Upper lobe of left lung (tissue), 6 donors: Measurements from ENCODE around the gene EOLA2. TPM values are rescaled to one million over a fixed set of nuclear protein-coding genes. Genes with fewer than 3 reads are reported as not detected.

Experiments used
- ATAC-seq, 2 donors: fragments of 200-7000 bp; cut with Tn5 transposase; one replicate each; pipeline ENCODE4 v1.9.1; 2022; ENCODE audit warnings: mild to moderate bottlenecking in 2 of 2, moderate library complexity in 2 of 2; ENCODE audit not compliant: low FRiP score in 2 of 2
- DNase-seq, 2 donors: peaks; one replicate each; pipeline ENCODE4 v3.0.0-alpha.2; 2019 to 2020
- H3K27ac ChIP-seq, 4 donors: fragments of 200-600 bp; sonication (generic); one replicate each; pipeline ENCODE4 v1.5.1; 2016 to 2019
- H3K27me3 ChIP-seq, 4 donors: fragments of 200-600 bp; sonication (generic); one replicate each; pipeline ENCODE4 v1.5.1; 2017 to 2019
- H3K36me3 ChIP-seq, 4 donors: fragments of 200-600 bp; sonication (generic); one replicate each; pipeline ENCODE4 v1.5.1; 2016 to 2019
- H3K4me1 ChIP-seq, 4 donors: fragments of 200-600 bp; sonication (generic); one replicate each; pipeline ENCODE4 v1.5.1; 2018 to 2019
- H3K4me3 ChIP-seq, 4 donors: fragments of 200-600 bp; sonication (generic); one replicate each; pipeline ENCODE4 v1.5.1; 2017 to 2019; ENCODE audit warnings: mild to moderate bottlenecking in 2 of 4, moderate library complexity in 1 of 4
- H3K9me3 ChIP-seq, 4 donors: fragments of 200-600 bp; sonication (generic); one replicate each; pipeline ENCODE4 v1.5.1; 2018 to 2019
- CTCF ChIP-seq, 6 experiments: fragments of 450-650 bp in 4 of 6; fragments of 200-600 bp in 2 of 6; sonication (generic) in 2 of 6; IDR thresholded peaks; one replicate each; pipeline ENCODE4 v1.5.1; 2016 to 2019; ENCODE audit warnings: antibody characterized with exemption in 6 of 6
- EP300 ChIP-seq, 4 donors: sonication (generic); formaldehyde crosslinking; IDR thresholded peaks; one replicate each; pipeline ENCODE4 v1.5.1; 2017; ENCODE audit warnings: antibody characterized with exemption in 4 of 4, control low read depth in 2 of 4
- POLR2A ChIP-seq, 4 donors: fragments of 450-650 bp; IDR thresholded peaks; one replicate each; pipeline ENCODE4 v1.5.1; 2016 to 2017; ENCODE audit warnings: antibody characterized with exemption in 4 of 4, mild to moderate bottlenecking in 2 of 4
- POLR2AphosphoS5 ChIP-seq, 2 donors: sonication (generic); formaldehyde crosslinking; IDR thresholded peaks; one replicate each; pipeline ENCODE4 v1.5.1; 2017; ENCODE audit warnings: antibody characterized with exemption in 2 of 2
- WGBS, 2 donors: methylation state at CpG; one replicate each; pipeline ENCODE4 v1.1.5; 2017 to 2018; 5-methylcytosine and 5-hydroxymethylcytosine counted together
- total RNA-seq, 6 donors: library from RNA; depleted of rRNA in 4 of 6; stranded (reverse); fragments of >200 nt in 4 of 6; gene quantifications; one replicate each; pipeline versions ENCODE4 v1.1.0 to v1.2.1, GENCODE V29; 2016 to 2021
- donor health status: DM: no; HTN: no; CAD: no; lungs with moderate emphysema.
- donor health status: DM: no; HTN: yes; CAD: no; lungs with severe emphysema.

EOLA2 gene
- 10 to 100 TPM; 24.5 to 56.6 (median 33.4) TPM for total RNA-seq

- 0 to 58% methylated on average over 6 to 37 of the region's 39 CpGs for WGBS, 2 donors
- peaks cover 0 to 6% (median 3%) of the 10 kb centered on the region in 4 donors for H3K36me3 ChIP-seq
- no peaks in the 10 kb centered on the region for H3K27me3 ChIP-seq
- peak within 1 kb of the TSS; percentile 56 to 85 (median 74) for H3K4me3 ChIP-seq
- H3K27ac ChIP-seq = peak within 1 kb of the TSS; percentile 88 to 98 (median 92)
- H3K4me1 ChIP-seq = peaks cover 0 to 7% (median 6%) of the 10 kb centered on the region in 4 donors
- no peaks in the 10 kb centered on the region for H3K9me3 ChIP-seq
- peak; percentile 96 for DNase-seq
- TF ChIP-seq POLR2AphosphoS5 (IDR thresholded peaks at IDR 0.05) (peak; percentile 84 to 92), POLR2A (IDR thresholded peaks at IDR 0.05) (peak in 3 of 4 donors; percentile 8 to 71 (median 46)), EP300 (IDR thresholded peaks at IDR 0.05) (peak in 1 of 4 donors; percentile 87), CTCF (IDR thresholded peaks at IDR 0.05) (peak in 5 of 6 experiments; percentile 13 to 79 (median 72))
- peak; percentile 75 to 80 for ATAC-seq
Measured at GRCh38 chrX:149938427-149938880, at the start of gene EOLA2. EOLA2 (minus strand) TSS chrX:149938491; CDS start chrX:149933874, 4,617 bp downstream.

GRCh38 chrX:149987613-149988012 lies 49.3 kb upstream of the EOLA2 start:
- Histone ChIP-seq H3K27me3 (no peaks in the 10 kb centered on the region), H3K4me1 (no peaks in the 10 kb centered on the region), H3K9me3 (no peaks in the 10 kb centered on the region), H3K4me3 (no peak overlapping the region), H3K36me3 (no peaks in the 10 kb centered on the region), H3K27ac (no peak overlapping the region)
- ATAC-seq (no peak), DNase-seq (no peak)
- TF ChIP-seq EP300 (IDR thresholded peaks at IDR 0.05) (no peak), POLR2A (IDR thresholded peaks at IDR 0.05) (no peak)

- ATAC-seq (no peak), DNase-seq (no peak)
- no peak overlapping the region for H3K4me3 ChIP-seq
- no peak overlapping the region for H3K27ac ChIP-seq
- WGBS, 2 donors = 83 to 93% methylated on average over 1 of the region's 1 CpG
- no peaks in the 10 kb centered on the region for H3K4me1 ChIP-seq
- H3K36me3 ChIP-seq = no peaks in the 10 kb centered on the region
- TF ChIP-seq CTCF (IDR thresholded peaks at IDR 0.05) = no peak
- no peak for TF ChIP-seq POLR2A (IDR thresholded peaks at IDR 0.05)
- no peak for TF ChIP-seq POLR2AphosphoS5 (IDR thresholded peaks at IDR 0.05)
- no peak for TF ChIP-seq EP300 (IDR thresholded peaks at IDR 0.05)
- no peaks in the 10 kb centered on the region for H3K9me3 ChIP-seq
- no peaks in the 10 kb centered on the region for H3K27me3 ChIP-seq
Measured at GRCh38 chrX:149984411-149984810, 46.1 kb upstream of the EOLA2 start.

- H3K9me3 ChIP-seq = no peaks in the 10 kb centered on the region
- no peaks in the 10 kb centered on the region for H3K27me3 ChIP-seq
- TF ChIP-seq EP300 (IDR thresholded peaks at IDR 0.05) (no peak), CTCF (IDR thresholded peaks at IDR 0.05) (no peak), POLR2AphosphoS5 (IDR thresholded peaks at IDR 0.05) (no peak), POLR2A (IDR thresholded peaks at IDR 0.05) (no peak)
- ATAC-seq = no peak
- H3K36me3 ChIP-seq = no peaks in the 10 kb centered on the region
- no peaks in the 10 kb centered on the region for H3K4me1 ChIP-seq
- no peak for DNase-seq
- 70 to 72% methylated on average over 1 to 3 of the region's 3 CpGs for WGBS, 2 donors
- H3K4me3 ChIP-seq = no peak overlapping the region
- no peak overlapping the region for H3K27ac ChIP-seq
Measured at GRCh38 chrX:149982310-149982709, 44.0 kb upstream of the EOLA2 start.

- DNase-seq (no peak), ATAC-seq (no peak)
- H3K36me3 ChIP-seq = no peaks in the 10 kb centered on the region
- no peak overlapping the region for H3K4me3 ChIP-seq
- no peak for TF ChIP-seq EP300 (IDR thresholded peaks at IDR 0.05)
- H3K4me1 ChIP-seq = no peaks in the 10 kb centered on the region
- no peaks in the 10 kb centered on the region for H3K27me3 ChIP-seq
- H3K27ac ChIP-seq = no peak overlapping the region
- no peaks in the 10 kb centered on the region for H3K9me3 ChIP-seq
- WGBS, 2 donors = 58 to 83% methylated on average over 3 of the region's 3 CpGs
Measured at GRCh38 chrX:149979126-149979644, 40.9 kb upstream of the EOLA2 start.
